Measurements from ENCODE around the gene GPD1.
A peak's percentile ranks its signal among the peaks of the same experiment; 100 is the strongest.
"Not testable (repeated sequence)": the region's sequence is repeated elsewhere in the genome, so short reads cannot be mapped to it uniquely, and the experiment has no call there.

GPD1 gene

GRCh38 chr12:50081096-50081808, 22.6 kb upstream of the GPD1 start:
- no peak for DNase-seq (ENCODE audit: low read depth)
- no peak for TF ChIP-seq CTCF (IDR thresholded peaks at IDR 0.05; ENCODE audit: low read length, missing control alignments)
- H3K4me3 ChIP-seq (replicated peaks; ENCODE audit: low read depth, low read length): no peak overlapping the region

GRCh38 chr12:50082644-50083043, 21.2 kb upstream of the GPD1 start:
- DNase-seq (ENCODE audit: low read depth): no peak
- H3K4me3 ChIP-seq (replicated peaks; ENCODE audit: low read depth, low read length): no peak overlapping the region
- no peak for TF ChIP-seq CTCF (IDR thresholded peaks at IDR 0.05; ENCODE audit: low read length, missing control alignments)

- DNase-seq (ENCODE audit: low read depth): no peak
- no peak overlapping the region for H3K4me3 ChIP-seq (replicated peaks; ENCODE audit: low read depth, low read length)
- TF ChIP-seq CTCF (IDR thresholded peaks at IDR 0.05; ENCODE audit: low read length, missing control alignments): no peak
Observed at GRCh38 chr12:50083301-50083700, 20.5 kb upstream of the GPD1 start.

- not testable (repeated sequence) for DNase-seq (ENCODE audit: low read depth)
- peak overlapping the region; percentile 90 for H3K4me3 ChIP-seq (replicated peaks; ENCODE audit: low read depth, low read length)
Observed at GRCh38 chr12:50084409-50084774, 19.4 kb upstream of the GPD1 start.

GRCh38 chr12:50084775-50085614, 18.8 kb upstream of the GPD1 start, which contains the start of gene SMARCD1:
Gene SMARCD1 (plus strand): TSS chr12:50085342. CDS start chr12:50085370, 28 bp downstream.
- TF ChIP-seq CTCF (IDR thresholded peaks at IDR 0.05; ENCODE audit: low read length, missing control alignments): peak; percentile 55
- DNase-seq (ENCODE audit: low read depth): peak; percentile 92
- peak within 1 kb of the TSS; percentile 90 for H3K4me3 ChIP-seq (replicated peaks; ENCODE audit: low read depth, low read length)

- no peak for DNase-seq (ENCODE audit: low read depth)
- peak overlapping the region; percentile 90 for H3K4me3 ChIP-seq (replicated peaks; ENCODE audit: low read depth, low read length)
- no peak for TF ChIP-seq CTCF (IDR thresholded peaks at IDR 0.05; ENCODE audit: low read length, missing control alignments)
Observed at GRCh38 chr12:50085615-50086072, 18.2 kb upstream of the GPD1 start.

GRCh38 chr12:50086148-50086547, 17.7 kb upstream of the GPD1 start:
- DNase-seq (ENCODE audit: low read depth): no peak
- peak overlapping the region; percentile 90 for H3K4me3 ChIP-seq (replicated peaks; ENCODE audit: low read depth, low read length)
- no peak for TF ChIP-seq CTCF (IDR thresholded peaks at IDR 0.05; ENCODE audit: low read length, missing control alignments)
